Measurements from ENCODE around the gene BMPR1A.
"Not testable (repeated sequence)": the region's sequence is repeated elsewhere in the genome, so short reads cannot be mapped to it uniquely, and the experiment has no call there.

Gene BMPR1A

DNA sequence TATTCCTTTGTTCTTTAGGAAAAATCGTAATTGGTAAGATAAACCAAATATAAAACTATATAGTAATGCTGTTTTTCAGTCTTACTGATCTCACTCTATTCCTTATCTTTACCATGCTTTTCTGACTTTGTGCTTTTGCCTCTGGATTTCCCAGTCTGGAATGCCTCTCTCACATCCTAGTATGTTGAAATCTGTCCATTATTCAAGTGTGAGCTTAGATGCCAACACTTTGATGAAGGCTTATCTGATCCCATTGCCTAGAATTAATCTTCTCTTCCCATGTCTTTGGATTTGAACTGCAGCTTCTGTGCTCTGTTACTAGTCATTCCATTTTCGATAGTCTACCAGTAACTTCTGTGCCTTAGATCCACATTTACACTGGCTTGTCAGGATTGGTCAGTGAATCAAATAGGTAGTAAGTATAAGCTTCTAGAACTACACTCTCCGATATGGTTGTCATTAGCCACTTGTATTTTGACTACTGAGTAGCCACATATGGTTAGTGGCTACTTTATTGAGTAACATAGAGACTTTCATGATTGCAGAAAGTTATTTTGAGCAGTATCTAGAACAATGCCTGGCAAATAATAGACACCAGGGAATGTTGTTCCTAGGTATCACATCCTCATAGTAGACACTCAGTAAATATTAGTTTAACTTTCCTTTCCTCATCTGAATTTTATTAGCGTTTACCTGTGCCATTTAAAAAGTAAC lies 92.9 kb downstream of the BMPR1A start:
- Histone ChIP-seq H3K27ac (ENCODE audit: poor library complexity, severe bottlenecking) (no peak overlapping the region), H3K4me1 (ENCODE audit: insufficient read depth, poor library complexity, severe bottlenecking) (no peaks in the 10 kb centered on the region), H3K4me3 (ENCODE audit: severe bottlenecking) (no peak overlapping the region), H3K9me3 (ENCODE audit: severe bottlenecking) (no peaks in the 10 kb centered on the region), H3K27me3 (ENCODE audit: insufficient read depth, poor library complexity, severe bottlenecking) (no peaks in the 10 kb centered on the region), H3K36me3 (ENCODE audit: low read depth) (0 out of 2 replicates have a peak, but pooled peaks cover 6% of the 10 kb centered on the region)
- DNase-seq (ENCODE audit: low spot score) (no peak), ATAC-seq (ENCODE audit: low read depth) (no peak)
- TF ChIP-seq, protein P1, sequence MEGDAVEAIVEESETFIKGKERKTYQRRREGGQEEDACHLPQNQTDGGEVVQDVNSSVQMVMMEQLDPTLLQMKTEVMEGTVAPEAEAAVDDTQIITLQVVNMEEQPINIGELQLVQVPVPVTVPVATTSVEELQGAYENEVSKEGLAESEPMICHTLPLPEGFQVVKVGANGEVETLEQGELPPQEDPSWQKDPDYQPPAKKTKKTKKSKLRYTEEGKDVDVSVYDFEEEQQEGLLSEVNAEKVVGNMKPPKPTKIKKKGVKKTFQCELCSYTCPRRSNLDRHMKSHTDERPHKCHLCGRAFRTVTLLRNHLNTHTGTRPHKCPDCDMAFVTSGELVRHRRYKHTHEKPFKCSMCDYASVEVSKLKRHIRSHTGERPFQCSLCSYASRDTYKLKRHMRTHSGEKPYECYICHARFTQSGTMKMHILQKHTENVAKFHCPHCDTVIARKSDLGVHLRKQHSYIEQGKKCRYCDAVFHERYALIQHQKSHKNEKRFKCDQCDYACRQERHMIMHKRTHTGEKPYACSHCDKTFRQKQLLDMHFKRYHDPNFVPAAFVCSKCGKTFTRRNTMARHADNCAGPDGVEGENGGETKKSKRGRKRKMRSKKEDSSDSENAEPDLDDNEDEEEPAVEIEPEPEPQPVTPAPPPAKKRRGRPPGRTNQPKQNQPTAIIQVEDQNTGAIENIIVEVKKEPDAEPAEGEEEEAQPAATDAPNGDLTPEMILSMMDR (IDR thresholded peaks at IDR 0.05; ENCODE audit: poor library complexity, severe bottlenecking) = no peak

- Histone ChIP-seq H3K4me3 (ENCODE audit: severe bottlenecking) (no peak overlapping the region), H3K4me1 (ENCODE audit: insufficient read depth, poor library complexity, severe bottlenecking) (no peaks in the 10 kb centered on the region), H3K9me3 (ENCODE audit: severe bottlenecking) (no peaks in the 10 kb centered on the region), H3K27me3 (ENCODE audit: insufficient read depth, poor library complexity, severe bottlenecking) (no peaks in the 10 kb centered on the region), H3K36me3 (ENCODE audit: low read depth) (0 out of 2 replicates have a peak, but pooled peaks cover 6% of the 10 kb centered on the region), H3K27ac (ENCODE audit: poor library complexity, severe bottlenecking) (no peak overlapping the region)
- DNase-seq (ENCODE audit: low spot score) = no peak
- TF ChIP-seq, protein P1 (IDR thresholded peaks at IDR 0.05; ENCODE audit: poor library complexity, severe bottlenecking) = no peak
- no peak for ATAC-seq (ENCODE audit: low read depth)
Measured at GRCh38 chr10:86850481-86850880, 94.1 kb downstream of the BMPR1A start.

GRCh38 chr10:86851328-86852207 lies 95.1 kb downstream of the BMPR1A start:
- DNase-seq (ENCODE audit: low spot score) (no peak), ATAC-seq (ENCODE audit: low read depth) (no peak)
- Histone ChIP-seq H3K27ac (ENCODE audit: poor library complexity, severe bottlenecking) (no peak overlapping the region), H3K36me3 (ENCODE audit: low read depth) (0 out of 2 replicates have a peak, but pooled peaks cover 6% of the 10 kb centered on the region), H3K27me3 (ENCODE audit: insufficient read depth, poor library complexity, severe bottlenecking) (no peaks in the 10 kb centered on the region), H3K9me3 (ENCODE audit: severe bottlenecking) (no peaks in the 10 kb centered on the region), H3K4me1 (ENCODE audit: insufficient read depth, poor library complexity, severe bottlenecking) (no peaks in the 10 kb centered on the region), H3K4me3 (ENCODE audit: severe bottlenecking) (no peak overlapping the region)
- TF ChIP-seq, protein P1 (IDR thresholded peaks at IDR 0.05; ENCODE audit: poor library complexity, severe bottlenecking) = no peak

DNA sequence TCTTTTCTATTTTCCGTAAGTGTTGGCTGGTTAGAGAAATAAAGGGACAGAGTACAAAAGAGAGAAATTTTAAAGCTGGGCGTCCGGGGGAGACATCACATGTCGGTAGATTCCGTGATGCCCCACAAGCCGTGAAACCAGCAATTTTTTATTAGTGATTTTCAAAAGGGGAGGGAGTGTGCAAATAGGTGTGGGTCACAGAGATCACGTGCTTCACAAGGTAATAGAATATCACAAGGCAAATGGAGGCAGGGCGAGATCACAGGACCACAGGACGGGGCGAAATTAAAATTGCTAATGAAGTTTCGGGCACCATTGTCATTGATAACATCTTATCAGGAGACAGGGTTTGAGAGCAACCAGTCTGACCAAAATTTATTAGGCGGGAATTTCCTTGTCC lies 97.2 kb downstream of the BMPR1A start:
- not testable (repeated sequence) for H3K4me3 ChIP-seq (ENCODE audit: severe bottlenecking); H3K9me3 ChIP-seq (ENCODE audit: severe bottlenecking); H3K4me1 ChIP-seq (ENCODE audit: insufficient read depth, poor library complexity, severe bottlenecking); ATAC-seq (ENCODE audit: low read depth); DNase-seq (ENCODE audit: low spot score); H3K27ac ChIP-seq (ENCODE audit: poor library complexity, severe bottlenecking); H3K27me3 ChIP-seq (ENCODE audit: insufficient read depth, poor library complexity, severe bottlenecking); H3K36me3 ChIP-seq (ENCODE audit: low read depth)

DNA sequence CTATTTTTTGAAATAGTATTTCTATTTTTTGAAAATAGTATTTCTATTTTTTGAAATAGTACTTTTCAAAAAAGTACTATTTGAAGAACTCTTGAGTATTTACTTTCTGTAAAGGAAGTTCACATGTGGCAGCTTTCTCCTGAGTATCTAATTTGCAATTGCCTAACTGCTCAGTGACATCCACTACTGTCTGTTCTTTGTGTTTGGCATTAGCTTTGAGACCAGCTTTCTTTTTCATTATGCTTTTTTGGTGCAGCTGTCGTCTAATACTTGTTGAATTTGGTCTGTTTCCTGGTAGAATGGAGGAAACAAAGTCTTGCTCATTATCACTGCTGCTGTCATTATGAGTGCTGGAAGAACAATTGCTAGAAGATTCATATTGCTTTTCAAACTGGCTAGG lies 99.1 kb downstream of the BMPR1A start:
- no peak for DNase-seq (ENCODE audit: low spot score)
- Histone ChIP-seq H3K27ac (ENCODE audit: poor library complexity, severe bottlenecking) (no peak overlapping the region), H3K4me1 (ENCODE audit: insufficient read depth, poor library complexity, severe bottlenecking) (no peaks in the 10 kb centered on the region)

More for the DNA sequence above, 99.1 kb downstream of the BMPR1A start:
- H3K9me3 ChIP-seq (ENCODE audit: severe bottlenecking) = no peaks in the 10 kb centered on the region
- no peaks in the 10 kb centered on the region for H3K27me3 ChIP-seq (ENCODE audit: insufficient read depth, poor library complexity, severe bottlenecking)
- 0 out of 2 replicates have a peak, but pooled peaks cover 6% of the 10 kb centered on the region for H3K36me3 ChIP-seq (ENCODE audit: low read depth)
- no peak overlapping the region for H3K4me3 ChIP-seq (ENCODE audit: severe bottlenecking)
- TF ChIP-seq, protein P1 (IDR thresholded peaks at IDR 0.05; ENCODE audit: poor library complexity, severe bottlenecking) = no peak
- ATAC-seq (ENCODE audit: low read depth) = no peak

Data from RWPE2 (cell line).